ENCODE measurements around the gene MAML1. TPM values are rescaled to one million over a fixed set of nuclear protein-coding genes. Genes with fewer than 3 reads are reported as not detected.

Gene MAML1
- total RNA-seq, 1 experiment from 2014 or later, result 10.6 TPM

DNA sequence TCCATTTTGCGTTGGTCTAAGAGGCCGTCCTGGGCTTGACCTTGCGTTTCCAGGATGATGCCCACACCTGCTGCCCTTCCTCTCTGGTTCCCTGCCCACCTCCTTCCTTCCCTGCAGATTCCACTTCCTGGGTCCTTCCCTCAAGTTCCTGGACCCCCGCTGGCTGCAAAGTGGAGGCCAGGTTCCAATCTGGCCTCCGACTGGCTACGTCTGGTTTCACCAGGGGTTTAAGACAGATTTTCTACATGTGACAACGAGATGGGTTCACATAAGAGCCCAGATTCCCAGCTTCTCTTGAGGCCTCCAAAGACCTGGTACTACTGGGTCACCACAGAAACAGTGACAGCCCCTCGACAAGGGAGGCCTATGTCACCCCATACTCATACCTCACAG, 71.9 kb downstream of the MAML1 start:
- POLR2A ChIA-PET (ENCODE audit: unreplicated experiment), result no interaction called here
- H3K9ac ChIP-seq (ENCODE audit: low read length), result peak overlapping the region; percentile 85
- H3K27ac ChIP-seq (ENCODE audit: low read length), result peak overlapping the region; percentile 73; the same call in 1 of the 2 replicates
- peak overlapping the region; percentile 97 for H3K4me2 ChIP-seq (ENCODE audit: low read length)
- DNase-seq (no peak), ATAC-seq (no peak)
- H3K9me3 ChIP-seq (ENCODE audit: low read length), result no peaks in the 10 kb centered on the region
- intact Hi-C loops (cut with micrococcal nuclease), result no loop called here
- H3F3A ChIP-seq (ENCODE audit: low read length, unreplicated experiment), result no peaks in the 10 kb centered on the region
- no peak overlapping the region for H2AFZ ChIP-seq (ENCODE audit: low read length)
- peaks cover 5% of the 10 kb centered on the region for H4K20me1 ChIP-seq (ENCODE audit: low read length)
- CTCF ChIA-PET, result no interaction called here
- H3K79me2 ChIP-seq (ENCODE audit: low read length), result peaks cover 56% of the 10 kb centered on the region
- peaks cover 31% of the 10 kb centered on the region for H3K4me1 ChIP-seq (ENCODE audit: insufficient read depth, low read length)
- H3K4me3 ChIP-seq (ENCODE audit: low read length), result peak overlapping the region; percentile 86
- no TSS peak for BruUV-seq (replicated peaks)
- H3K9me2 ChIP-seq (replicated peaks; ENCODE audit: low read length), result no peaks in the 10 kb centered on the region
- H3K36me3 ChIP-seq (ENCODE audit: low read depth, low read length), result no peaks in the 10 kb centered on the region
- H3K27me3 ChIP-seq (ENCODE audit: low read length), result no peaks in the 10 kb centered on the region
- TF ChIP-seq, protein P1, sequence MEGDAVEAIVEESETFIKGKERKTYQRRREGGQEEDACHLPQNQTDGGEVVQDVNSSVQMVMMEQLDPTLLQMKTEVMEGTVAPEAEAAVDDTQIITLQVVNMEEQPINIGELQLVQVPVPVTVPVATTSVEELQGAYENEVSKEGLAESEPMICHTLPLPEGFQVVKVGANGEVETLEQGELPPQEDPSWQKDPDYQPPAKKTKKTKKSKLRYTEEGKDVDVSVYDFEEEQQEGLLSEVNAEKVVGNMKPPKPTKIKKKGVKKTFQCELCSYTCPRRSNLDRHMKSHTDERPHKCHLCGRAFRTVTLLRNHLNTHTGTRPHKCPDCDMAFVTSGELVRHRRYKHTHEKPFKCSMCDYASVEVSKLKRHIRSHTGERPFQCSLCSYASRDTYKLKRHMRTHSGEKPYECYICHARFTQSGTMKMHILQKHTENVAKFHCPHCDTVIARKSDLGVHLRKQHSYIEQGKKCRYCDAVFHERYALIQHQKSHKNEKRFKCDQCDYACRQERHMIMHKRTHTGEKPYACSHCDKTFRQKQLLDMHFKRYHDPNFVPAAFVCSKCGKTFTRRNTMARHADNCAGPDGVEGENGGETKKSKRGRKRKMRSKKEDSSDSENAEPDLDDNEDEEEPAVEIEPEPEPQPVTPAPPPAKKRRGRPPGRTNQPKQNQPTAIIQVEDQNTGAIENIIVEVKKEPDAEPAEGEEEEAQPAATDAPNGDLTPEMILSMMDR (conservative IDR thresholded peaks at IDR 0.05; ENCODE audit: low read depth, low read length), result no peak
- TF ChIP-seq EZH2phosphoT487 (IDR thresholded peaks at IDR 0.05; ENCODE audit: borderline replicate concordance, low read length), result no peak
- TF ChIP-seq EZH2 (IDR thresholded peaks at IDR 0.05; ENCODE audit: low read length, unreplicated experiment), result no peak

DNA sequence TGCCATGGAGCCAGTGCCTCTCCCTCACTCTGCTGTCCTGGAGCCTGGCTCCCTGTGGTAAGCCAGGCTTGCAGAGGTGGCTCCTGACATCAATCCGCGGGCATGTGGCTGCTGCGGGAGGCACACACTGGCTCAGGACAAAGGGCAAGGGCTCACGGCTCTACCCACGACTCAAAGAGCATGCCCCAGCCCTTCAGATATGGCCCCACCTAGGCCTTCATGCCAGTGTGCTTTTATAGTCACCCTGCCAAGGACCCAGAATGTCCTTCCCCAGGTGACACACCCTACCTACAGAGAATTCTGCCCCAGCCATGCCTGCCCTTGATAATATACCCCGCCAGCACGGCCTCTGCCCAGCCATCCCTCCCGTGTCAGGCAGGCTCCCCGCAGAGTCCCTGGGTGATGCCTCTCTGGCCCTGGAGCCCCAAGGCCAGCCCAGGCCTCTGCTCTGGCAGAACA, 72.5 kb downstream of the MAML1 start:
- peak; percentile 3 for ATAC-seq
- CTCF ChIA-PET, result no interaction called here
- Histone ChIP-seq H4K20me1 (ENCODE audit: low read length) (peaks cover 5% of the 10 kb centered on the region), H3K9me3 (ENCODE audit: low read length) (no peaks in the 10 kb centered on the region), H3K27me3 (ENCODE audit: low read length) (no peaks in the 10 kb centered on the region), H3K9ac (ENCODE audit: low read length) (peak overlapping the region; percentile 85), H3F3A (ENCODE audit: low read length, unreplicated experiment) (no peaks in the 10 kb centered on the region), H2AFZ (ENCODE audit: low read length) (0 out of 2 replicates have a peak overlapping the region, but pooled peaks have one; percentile 18), H3K4me1 (ENCODE audit: insufficient read depth, low read length) (peaks cover 31% of the 10 kb centered on the region), H3K4me3 (ENCODE audit: low read length) (peak overlapping the region; percentile 86), H3K79me2 (ENCODE audit: low read length) (peaks cover 56% of the 10 kb centered on the region), H3K4me2 (ENCODE audit: low read length) (peak overlapping the region; percentile 97), H3K36me3 (ENCODE audit: low read depth, low read length) (no peaks in the 10 kb centered on the region), H3K9me2 (replicated peaks; ENCODE audit: low read length) (no peaks in the 10 kb centered on the region), H3K27ac (ENCODE audit: low read length) (peak overlapping the region; percentile 30; the same call in 1 of the 2 replicates)
- TF ChIP-seq, protein P1 (conservative IDR thresholded peaks at IDR 0.05; ENCODE audit: low read depth, low read length), result no peak
- TF ChIP-seq EZH2phosphoT487 (IDR thresholded peaks at IDR 0.05; ENCODE audit: borderline replicate concordance, low read length) (no peak), EZH2 (IDR thresholded peaks at IDR 0.05; ENCODE audit: low read length, unreplicated experiment) (no peak)
- intact Hi-C loops (cut with micrococcal nuclease), result loop anchor here (5.0 kb wide), 1 partner anchor 52 kb away; the partner anchor contains the start of gene MRNIP
- TSS peak; percentile 55 for BruUV-seq (replicated peaks)
- DNase-seq, result no peak
- POLR2A ChIA-PET (ENCODE audit: unreplicated experiment), result no interaction called here

DNA sequence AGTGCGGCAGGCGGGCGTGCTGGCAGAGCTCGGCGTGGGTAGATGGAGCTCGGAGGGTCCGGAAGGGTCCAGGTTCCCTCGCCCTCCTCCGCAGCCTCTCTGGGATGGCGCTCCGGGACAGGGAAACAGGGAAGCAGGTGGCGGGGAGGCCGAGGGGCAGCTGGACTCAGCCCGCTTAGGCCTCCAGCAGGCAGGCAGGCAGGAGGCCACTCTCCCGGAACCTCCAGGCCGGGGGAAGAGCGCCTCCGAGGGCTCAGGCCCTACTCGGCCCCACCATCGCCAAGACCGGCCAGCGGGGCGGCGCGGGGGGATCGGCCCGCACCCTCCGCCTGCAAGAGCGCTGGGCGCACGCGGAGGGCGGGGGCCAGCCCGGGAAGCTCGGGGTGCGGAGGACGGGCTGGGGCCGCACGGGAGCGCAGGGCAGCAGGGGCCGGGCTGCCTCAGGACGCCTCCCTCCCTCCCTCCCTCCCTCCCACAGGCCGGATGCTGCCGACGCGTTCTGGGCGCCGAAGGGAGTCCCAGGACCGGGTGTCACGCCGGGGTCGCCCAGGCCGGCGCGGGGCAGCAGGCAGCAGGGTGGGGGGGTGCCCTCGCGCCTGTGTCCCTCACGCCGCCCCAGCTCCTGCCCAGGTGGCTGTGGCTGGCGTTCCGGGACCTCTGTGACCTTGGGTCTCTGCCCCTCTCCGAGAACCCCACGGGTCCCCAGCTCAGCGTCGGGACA, 73.1 kb downstream of the MAML1 start:
- H4K20me1 ChIP-seq (ENCODE audit: low read length), result peaks cover 5% of the 10 kb centered on the region

More for the DNA sequence above, 73.1 kb downstream of the MAML1 start:
- Histone ChIP-seq H3K27me3 (ENCODE audit: low read length) (no peaks in the 10 kb centered on the region), H3F3A (ENCODE audit: low read length, unreplicated experiment) (no peaks in the 10 kb centered on the region), H3K4me3 (ENCODE audit: low read length) (peak overlapping the region; percentile 86), H3K4me1 (ENCODE audit: insufficient read depth, low read length) (peaks cover 31% of the 10 kb centered on the region), H3K9me3 (ENCODE audit: low read length) (no peaks in the 10 kb centered on the region), H2AFZ (ENCODE audit: low read length) (0 out of 2 replicates have a peak overlapping the region, but pooled peaks have one; percentile 18), H3K4me2 (ENCODE audit: low read length) (peak overlapping the region; percentile 97), H3K9ac (ENCODE audit: low read length) (peak overlapping the region; percentile 85), H3K9me2 (replicated peaks; ENCODE audit: low read length) (no peaks in the 10 kb centered on the region), H3K79me2 (ENCODE audit: low read length) (peaks cover 56% of the 10 kb centered on the region), H3K36me3 (ENCODE audit: low read depth, low read length) (no peaks in the 10 kb centered on the region), H3K27ac (ENCODE audit: low read length) (peak overlapping the region; percentile 30; the same call in 1 of the 2 replicates)
- POLR2A ChIA-PET (ENCODE audit: unreplicated experiment), result no interaction called here
- TF ChIP-seq EZH2 (IDR thresholded peaks at IDR 0.05; ENCODE audit: low read length, unreplicated experiment) (no peak), EZH2phosphoT487 (IDR thresholded peaks at IDR 0.05; ENCODE audit: borderline replicate concordance, low read length) (no peak)
- TF ChIP-seq, protein P1 (conservative IDR thresholded peaks at IDR 0.05; ENCODE audit: low read depth, low read length), result no peak
- CTCF ChIA-PET, result interaction anchor here (0.6 kb wide), 1 partner anchor 99 kb away, joined by 4 read pairs; no protein-coding TSS in a partner anchor
- BruUV-seq (replicated peaks), result no TSS peak
- ATAC-seq (peak; percentile 10), DNase-seq (no peak)
- intact Hi-C loops (cut with micrococcal nuclease), result loop anchor here (5.0 kb wide), 1 partner anchor 52 kb away; the partner anchor contains the start of gene MRNIP
